Measurements from ENCODE around the gene ACTRT1. TPM values are rescaled to one million over a fixed set of nuclear protein-coding genes. Genes with fewer than 3 reads are reported as not detected.

ACTRT1 gene
- total RNA-seq (2014; rRNA removed; shearing (Covaris generic); ENCODE audit: low replicate concordance): not detected in 2 replicates

DNA sequence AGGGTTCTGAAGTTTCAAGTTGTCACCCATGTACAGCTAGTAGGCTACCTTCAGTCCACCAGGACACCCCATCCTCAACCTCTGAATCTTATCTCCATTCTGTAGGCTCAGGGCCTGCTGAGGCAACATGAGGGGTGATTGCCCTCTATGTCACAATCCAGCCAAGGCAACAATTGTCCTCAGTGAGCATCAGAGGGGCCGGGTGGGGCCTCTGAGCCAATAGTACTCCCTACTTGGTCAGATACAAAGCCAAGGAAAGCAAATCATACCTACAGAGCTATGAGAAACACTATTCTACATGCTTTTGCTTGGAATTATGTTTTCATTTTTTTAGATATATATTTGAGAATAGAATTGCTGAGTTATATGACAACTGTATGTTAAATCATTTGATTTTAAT lies at the start of gene ACTRT1:
ACTRT1 (minus strand) TSS at position 101 of the 400 bp plus-strand sequence. CDS start 197 bp downstream, outside the sequence.
- Histone ChIP-seq H3K27ac (ENCODE audit: low read length) (no peak within 1 kb of the TSS), H3K4me3 (ENCODE audit: low read length) (no peak within 1 kb of the TSS), H3K4me2 (ENCODE audit: low read depth, low read length, poor library complexity, severe bottlenecking) (no peak within 1 kb of the TSS), H2AFZ (ENCODE audit: low read length) (no peak within 1 kb of the TSS), H3K79me2 (ENCODE audit: low read length) (no peaks in the 10 kb centered on the region), H3K4me1 (ENCODE audit: low read length) (no peaks in the 10 kb centered on the region), H3K9me3 (ENCODE audit: low read length) (peaks cover 25% of the 10 kb centered on the region), H3K9me2 (replicated peaks; ENCODE audit: insufficient read depth, low read length) (no peaks in the 10 kb centered on the region), H3K36me3 (ENCODE audit: insufficient read depth, low read length) (no peaks in the 10 kb centered on the region), H3K9ac (ENCODE audit: low read length) (no peak within 1 kb of the TSS), H3K27me3 (ENCODE audit: low read length) (no peaks in the 10 kb centered on the region), H4K20me1 (ENCODE audit: insufficient read depth, low read depth, low read length) (no peaks in the 10 kb centered on the region)
- no peak for DNase-seq

- Histone ChIP-seq H3K9me2 (replicated peaks; ENCODE audit: insufficient read depth, low read length) (no peaks in the 10 kb centered on the region), H3K4me3 (ENCODE audit: low read length) (no peak overlapping the region), H3K27me3 (ENCODE audit: low read length) (no peaks in the 10 kb centered on the region), H4K20me1 (ENCODE audit: insufficient read depth, low read depth, low read length) (no peaks in the 10 kb centered on the region), H3K9me3 (ENCODE audit: low read length) (peaks cover 10% of the 10 kb centered on the region), H2AFZ (ENCODE audit: low read length) (no peak overlapping the region), H3K79me2 (ENCODE audit: low read length) (no peaks in the 10 kb centered on the region), H3K4me2 (ENCODE audit: low read depth, low read length, poor library complexity, severe bottlenecking) (no peak overlapping the region), H3K36me3 (ENCODE audit: insufficient read depth, low read length) (no peaks in the 10 kb centered on the region), H3K9ac (ENCODE audit: low read length) (no peak overlapping the region), H3K4me1 (ENCODE audit: low read length) (no peaks in the 10 kb centered on the region), H3K27ac (ENCODE audit: low read length) (no peak overlapping the region)
- DNase-seq: no peak
These were observed 26.3 kb upstream of the ACTRT1 start for GRCh38 chrX:128078545-128078944.

DNA sequence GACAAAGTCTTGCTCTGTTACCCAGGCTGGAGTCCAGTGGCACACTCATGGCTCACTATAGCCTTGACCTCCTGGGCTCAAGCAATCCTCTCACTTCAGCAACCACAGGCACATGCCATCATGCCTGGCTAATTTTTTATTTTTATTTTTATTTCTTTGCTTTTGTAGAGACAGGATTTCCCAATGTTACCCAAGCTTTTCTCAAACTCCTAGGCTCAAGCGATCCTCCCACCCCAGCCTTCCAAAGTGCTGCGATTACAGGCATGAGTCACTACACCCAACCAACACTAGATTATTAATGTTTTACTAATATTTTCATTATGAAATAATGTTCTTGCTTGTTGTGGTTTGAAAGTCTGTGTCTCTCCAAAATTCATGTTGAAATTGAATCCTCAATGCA lies 5.2 kb upstream of the ACTRT1 start:
- Histone ChIP-seq H3K9me2 (replicated peaks; ENCODE audit: insufficient read depth, low read length) (no peaks in the 10 kb centered on the region), H2AFZ (ENCODE audit: low read length) (no peak overlapping the region), H3K36me3 (ENCODE audit: insufficient read depth, low read length) (no peaks in the 10 kb centered on the region), H3K4me1 (ENCODE audit: low read length) (no peaks in the 10 kb centered on the region), H3K4me2 (ENCODE audit: low read depth, low read length, poor library complexity, severe bottlenecking) (no peak overlapping the region), H4K20me1 (ENCODE audit: insufficient read depth, low read depth, low read length) (no peaks in the 10 kb centered on the region), H3K9ac (ENCODE audit: low read length) (no peak overlapping the region), H3K4me3 (ENCODE audit: low read length) (no peak overlapping the region), H3K27me3 (ENCODE audit: low read length) (no peaks in the 10 kb centered on the region), H3K27ac (ENCODE audit: low read length) (no peak overlapping the region), H3K79me2 (ENCODE audit: low read length) (no peaks in the 10 kb centered on the region), H3K9me3 (ENCODE audit: low read length) (peaks cover 28% of the 10 kb centered on the region)
- no peak for DNase-seq

DNA sequence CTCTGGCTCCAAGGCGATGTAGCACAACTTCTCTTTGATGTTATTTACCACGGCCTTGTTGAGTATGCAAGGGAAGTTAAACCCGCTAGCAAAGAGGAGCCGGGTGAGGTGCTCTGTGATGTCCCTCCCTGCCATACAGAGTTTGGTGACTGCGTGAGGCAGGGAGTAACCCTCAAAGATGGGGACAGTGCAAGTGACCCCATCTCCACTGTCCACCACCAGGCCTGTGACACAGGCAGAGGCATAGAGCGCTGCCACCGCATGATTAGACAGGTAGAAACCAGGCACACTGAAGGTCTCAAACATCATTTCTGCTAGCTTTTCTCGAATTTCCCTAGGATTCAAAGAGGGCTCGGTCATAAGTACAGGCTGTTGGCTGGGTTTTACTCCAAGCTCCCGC lies 677 bp downstream of the ACTRT1 start:
- no peaks in the 10 kb centered on the region for H3K4me1 ChIP-seq (ENCODE audit: low read length)
- DNase-seq: no peak
- H3K27me3 ChIP-seq (ENCODE audit: low read length): no peaks in the 10 kb centered on the region
- H3K27ac ChIP-seq (ENCODE audit: low read length): no peak overlapping the region
- no peaks in the 10 kb centered on the region for H3K79me2 ChIP-seq (ENCODE audit: low read length)
- peaks cover 25% of the 10 kb centered on the region for H3K9me3 ChIP-seq (ENCODE audit: low read length)
- no peak overlapping the region for H3K4me3 ChIP-seq (ENCODE audit: low read length)
- no peaks in the 10 kb centered on the region for H3K9me2 ChIP-seq (replicated peaks; ENCODE audit: insufficient read depth, low read length)
- no peak overlapping the region for H3K9ac ChIP-seq (ENCODE audit: low read length)
- H4K20me1 ChIP-seq (ENCODE audit: insufficient read depth, low read depth, low read length): no peaks in the 10 kb centered on the region
- H3K4me2 ChIP-seq (ENCODE audit: low read depth, low read length, poor library complexity, severe bottlenecking): no peak overlapping the region
- no peak overlapping the region for H2AFZ ChIP-seq (ENCODE audit: low read length)
- no peaks in the 10 kb centered on the region for H3K36me3 ChIP-seq (ENCODE audit: insufficient read depth, low read length)

GRCh38 chrX:128035318-128035717 lies 16.9 kb downstream of the ACTRT1 start:
- H2AFZ ChIP-seq (ENCODE audit: low read length): no peak overlapping the region
- H3K27me3 ChIP-seq (ENCODE audit: low read length): no peaks in the 10 kb centered on the region
- no peak overlapping the region for H3K4me3 ChIP-seq (ENCODE audit: low read length)
- no peaks in the 10 kb centered on the region for H4K20me1 ChIP-seq (ENCODE audit: insufficient read depth, low read depth, low read length)
- H3K4me1 ChIP-seq (ENCODE audit: low read length): no peaks in the 10 kb centered on the region
- no peak overlapping the region for H3K27ac ChIP-seq (ENCODE audit: low read length)
- no peaks in the 10 kb centered on the region for H3K79me2 ChIP-seq (ENCODE audit: low read length)
- no peaks in the 10 kb centered on the region for H3K36me3 ChIP-seq (ENCODE audit: insufficient read depth, low read length)
- no peaks in the 10 kb centered on the region for H3K9me2 ChIP-seq (replicated peaks; ENCODE audit: insufficient read depth, low read length)
- H3K4me2 ChIP-seq (ENCODE audit: low read depth, low read length, poor library complexity, severe bottlenecking): no peak overlapping the region
- peaks cover 23% of the 10 kb centered on the region for H3K9me3 ChIP-seq (ENCODE audit: low read length)
- H3K9ac ChIP-seq (ENCODE audit: low read length): no peak overlapping the region
- no peak for DNase-seq

DNA sequence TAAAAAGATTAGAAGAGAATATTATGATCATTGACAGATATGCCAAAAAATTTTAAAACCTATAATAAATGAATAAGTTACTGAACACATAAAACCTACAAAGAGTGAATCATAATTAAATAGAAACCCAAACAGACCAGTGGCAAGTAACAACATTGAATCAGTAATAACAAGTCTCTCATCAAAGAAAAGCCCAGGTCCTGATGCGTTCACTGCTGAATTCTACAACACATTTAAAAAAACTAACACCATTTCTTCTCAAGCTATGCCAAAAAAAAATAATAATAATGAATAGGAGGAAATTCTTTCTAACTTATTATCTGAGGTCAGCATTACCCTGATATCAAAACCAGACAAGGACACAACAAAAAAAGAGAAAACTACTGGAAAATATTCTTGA lies 30.6 kb downstream of the ACTRT1 start:
- Histone ChIP-seq H3K4me2 (ENCODE audit: low read depth, low read length, poor library complexity, severe bottlenecking) (no peak overlapping the region), H3K4me3 (ENCODE audit: low read length) (no peak overlapping the region), H3K9me2 (replicated peaks; ENCODE audit: insufficient read depth, low read length) (no peaks in the 10 kb centered on the region), H3K9ac (ENCODE audit: low read length) (no peak overlapping the region), H3K36me3 (ENCODE audit: insufficient read depth, low read length) (no peaks in the 10 kb centered on the region), H3K27ac (ENCODE audit: low read length) (no peak overlapping the region), H3K79me2 (ENCODE audit: low read length) (no peaks in the 10 kb centered on the region), H3K4me1 (ENCODE audit: low read length) (no peaks in the 10 kb centered on the region), H3K9me3 (ENCODE audit: low read length) (peaks cover 30% of the 10 kb centered on the region), H4K20me1 (ENCODE audit: insufficient read depth, low read depth, low read length) (no peaks in the 10 kb centered on the region), H2AFZ (ENCODE audit: low read length) (no peak overlapping the region), H3K27me3 (ENCODE audit: low read length) (no peaks in the 10 kb centered on the region)
- no peak for DNase-seq

GRCh38 chrX:128020701-128021100 lies 31.5 kb downstream of the ACTRT1 start:
- Histone ChIP-seq H3K27ac (ENCODE audit: low read length) (no peak overlapping the region), H3K4me1 (ENCODE audit: low read length) (no peaks in the 10 kb centered on the region), H3K9me3 (ENCODE audit: low read length) (peaks cover 32% of the 10 kb centered on the region), H3K27me3 (ENCODE audit: low read length) (no peaks in the 10 kb centered on the region), H3K36me3 (ENCODE audit: insufficient read depth, low read length) (no peaks in the 10 kb centered on the region), H3K4me3 (ENCODE audit: low read length) (no peak overlapping the region), H3K9ac (ENCODE audit: low read length) (no peak overlapping the region), H3K9me2 (replicated peaks; ENCODE audit: insufficient read depth, low read length) (no peaks in the 10 kb centered on the region), H3K4me2 (ENCODE audit: low read depth, low read length, poor library complexity, severe bottlenecking) (no peak overlapping the region), H3K79me2 (ENCODE audit: low read length) (no peaks in the 10 kb centered on the region), H2AFZ (ENCODE audit: low read length) (no peak overlapping the region), H4K20me1 (ENCODE audit: insufficient read depth, low read depth, low read length) (no peaks in the 10 kb centered on the region)
- no peak for DNase-seq

- Histone ChIP-seq H3K4me1 (ENCODE audit: low read length) (no peaks in the 10 kb centered on the region), H3K27me3 (ENCODE audit: low read length) (no peaks in the 10 kb centered on the region), H2AFZ (ENCODE audit: low read length) (no peak overlapping the region), H3K9me3 (ENCODE audit: low read length) (peaks cover 32% of the 10 kb centered on the region), H3K79me2 (ENCODE audit: low read length) (no peaks in the 10 kb centered on the region), H3K27ac (ENCODE audit: low read length) (no peak overlapping the region), H3K36me3 (ENCODE audit: insufficient read depth, low read length) (no peaks in the 10 kb centered on the region), H4K20me1 (ENCODE audit: insufficient read depth, low read depth, low read length) (no peaks in the 10 kb centered on the region), H3K4me2 (ENCODE audit: low read depth, low read length, poor library complexity, severe bottlenecking) (no peak overlapping the region), H3K9me2 (replicated peaks; ENCODE audit: insufficient read depth, low read length) (no peaks in the 10 kb centered on the region), H3K9ac (ENCODE audit: low read length) (no peak overlapping the region), H3K4me3 (ENCODE audit: low read length) (no peak overlapping the region)
- DNase-seq: no peak
These were observed 33.0 kb downstream of the ACTRT1 start for GRCh38 chrX:128019218-128019617.

GRCh38 chrX:128012015-128012414 lies 40.2 kb downstream of the ACTRT1 start:
- H3K79me2 ChIP-seq (ENCODE audit: low read length): no peaks in the 10 kb centered on the region
- H3K9me2 ChIP-seq (replicated peaks; ENCODE audit: insufficient read depth, low read length): no peaks in the 10 kb centered on the region
- no peak overlapping the region for H3K9ac ChIP-seq (ENCODE audit: low read length)
- H2AFZ ChIP-seq (ENCODE audit: low read length): no peak overlapping the region
- H3K36me3 ChIP-seq (ENCODE audit: insufficient read depth, low read length): no peaks in the 10 kb centered on the region
- peaks cover 35% of the 10 kb centered on the region for H3K9me3 ChIP-seq (ENCODE audit: low read length)
- no peak overlapping the region for H3K4me2 ChIP-seq (ENCODE audit: low read depth, low read length, poor library complexity, severe bottlenecking)
- no peak overlapping the region for H3K27ac ChIP-seq (ENCODE audit: low read length)
- H3K4me1 ChIP-seq (ENCODE audit: low read length): no peaks in the 10 kb centered on the region
- DNase-seq: no peak
- H3K4me3 ChIP-seq (ENCODE audit: low read length): no peak overlapping the region
- no peaks in the 10 kb centered on the region for H3K27me3 ChIP-seq (ENCODE audit: low read length)
- no peaks in the 10 kb centered on the region for H4K20me1 ChIP-seq (ENCODE audit: insufficient read depth, low read depth, low read length)

Data from Karpas-422 (cell line).